ENCODE data around the gene PDE10A.
"Not testable (repeated sequence)": the region's sequence is repeated elsewhere in the genome, so short reads cannot be mapped to it uniquely, and the experiment has no call there.

PDE10A gene

GRCh38 chr6:165568326-165568725 is 94.7 kb downstream of the PDE10A start:
- FAIRE-seq (no peak), DNase-seq (ENCODE audit: extremely low spot score, insufficient read length, low read depth) (no peak)

DNA sequence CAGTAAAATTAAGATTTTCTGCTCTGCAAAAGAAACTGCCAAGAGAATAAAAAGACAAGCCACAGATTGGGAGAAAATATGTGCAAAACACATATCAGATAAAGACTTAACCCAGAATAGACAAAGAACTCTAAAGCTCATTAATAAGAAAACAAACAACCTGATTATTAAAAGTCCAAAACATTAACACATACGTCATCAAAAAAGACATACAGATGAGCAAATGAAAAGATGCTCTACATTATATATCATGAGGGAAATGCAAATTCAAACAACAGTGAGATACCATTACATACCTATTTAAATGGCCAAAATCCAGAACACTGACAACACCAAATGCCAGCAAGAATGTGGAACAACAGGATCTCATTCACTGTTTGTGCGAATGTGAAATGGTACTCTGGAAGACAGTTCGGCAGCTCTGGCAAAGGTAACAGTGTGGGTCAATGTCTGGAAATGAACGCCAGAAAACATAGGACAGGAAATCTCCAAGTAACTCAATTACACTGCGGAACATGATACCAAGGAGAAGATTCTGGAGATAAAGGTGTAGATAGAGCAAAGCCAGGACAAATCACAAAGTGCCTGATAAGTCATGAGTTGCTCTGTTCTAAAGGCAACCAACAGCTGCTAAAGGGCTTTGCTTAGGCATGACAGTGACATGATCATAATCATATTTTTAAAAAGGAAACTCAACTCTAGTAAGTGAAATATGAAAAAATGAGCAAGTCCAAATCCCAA is 96.8 kb downstream of the PDE10A start:
- DNase-seq (ENCODE audit: extremely low spot score, insufficient read length, low read depth) (no peak), FAIRE-seq (no peak)

DNA sequence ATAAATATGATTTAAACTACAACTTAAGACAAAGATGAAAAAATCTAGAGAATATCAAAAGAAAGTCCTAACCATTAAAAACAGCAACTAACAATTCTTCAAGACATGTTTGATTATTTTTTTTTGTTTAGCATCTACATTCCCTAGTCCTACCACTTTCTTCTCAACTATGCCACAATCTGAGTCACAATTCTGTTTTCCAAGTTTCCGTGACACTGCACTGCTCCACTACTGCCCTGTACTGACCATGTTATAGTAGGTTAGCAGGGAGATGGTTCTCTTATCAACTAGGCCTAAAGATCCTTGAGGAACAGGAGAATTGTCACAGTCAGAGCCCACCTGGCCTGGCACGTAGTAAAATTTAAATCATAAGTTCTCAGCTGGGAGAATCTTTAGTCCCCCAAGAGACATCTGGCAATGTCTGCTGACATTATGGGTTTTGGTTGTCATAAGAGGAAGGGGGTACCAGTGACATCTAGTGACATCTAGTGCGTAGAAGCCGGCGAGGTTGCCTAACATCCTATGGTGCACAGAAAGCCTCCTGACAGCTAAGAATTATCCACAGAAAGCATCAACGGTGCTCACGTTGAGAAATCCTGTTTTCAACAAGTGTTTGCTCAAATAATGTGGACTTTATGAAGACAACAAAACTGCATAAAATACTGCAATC is 100.5 kb downstream of the PDE10A start:
- DNase-seq (ENCODE audit: extremely low spot score, insufficient read length, low read depth), result no peak
- FAIRE-seq, result no peak

DNA sequence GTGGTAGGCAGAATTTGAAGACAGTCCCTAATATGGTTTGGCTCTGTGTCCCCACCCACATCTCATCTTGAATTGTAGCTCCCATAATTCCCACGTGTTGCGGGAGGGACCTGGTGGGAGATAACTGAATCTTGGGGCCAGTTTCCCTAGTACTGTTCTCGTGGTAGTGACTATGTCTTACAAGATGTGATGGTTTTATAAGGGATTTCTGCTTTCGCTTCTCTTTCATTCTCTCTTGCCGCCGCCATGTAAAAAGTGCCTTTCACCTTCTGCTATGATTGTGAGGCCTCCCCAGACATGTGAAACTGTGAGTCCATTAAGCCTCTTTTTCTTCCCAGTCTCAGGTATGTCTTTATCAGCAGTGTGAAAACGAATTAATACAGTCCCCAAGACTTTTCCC is 103.4 kb downstream of the PDE10A start:
- DNase-seq (ENCODE audit: extremely low spot score, insufficient read length, low read depth) (no peak), FAIRE-seq (no peak)

GRCh38 chr6:165558097-165558496 is 104.9 kb downstream of the PDE10A start:
- not testable (repeated sequence) for DNase-seq (ENCODE audit: extremely low spot score, insufficient read length, low read depth); FAIRE-seq

GRCh38 chr6:165557674-165558073 is 105.4 kb downstream of the PDE10A start:
- DNase-seq (ENCODE audit: extremely low spot score, insufficient read length, low read depth) (no peak), FAIRE-seq (no peak)

- FAIRE-seq, result no peak
- no peak for DNase-seq (ENCODE audit: extremely low spot score, insufficient read length, low read depth)
Observed at GRCh38 chr6:165556116-165556843, 106.8 kb downstream of the PDE10A start.

- FAIRE-seq; DNase-seq (ENCODE audit: extremely low spot score, insufficient read length, low read depth): not testable (repeated sequence)
Observed at GRCh38 chr6:165554644-165555043, 108.4 kb downstream of the PDE10A start.

DNA sequence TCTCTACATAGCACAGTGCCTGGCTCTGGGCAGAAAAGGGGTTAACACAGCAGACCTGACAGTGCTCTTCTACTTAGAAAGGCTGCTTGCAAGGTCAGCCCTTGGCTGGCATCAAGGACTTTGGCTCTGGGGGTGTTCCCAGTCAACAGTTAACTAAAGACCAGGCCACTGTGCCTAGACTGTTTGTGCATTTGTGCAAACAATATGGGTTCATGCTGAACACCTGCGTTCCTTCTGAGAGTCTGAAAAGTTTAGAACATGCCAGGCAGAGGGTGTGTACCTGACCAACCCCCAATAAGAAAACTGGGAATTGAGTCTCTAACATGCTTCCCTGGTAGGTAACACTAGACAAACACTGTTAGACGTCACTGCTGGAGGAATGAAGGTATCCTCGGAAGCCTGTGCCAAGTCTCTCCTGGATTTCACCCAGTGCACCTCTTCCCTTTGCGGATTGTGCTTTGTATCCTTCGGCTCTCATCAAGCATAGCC is 110.7 kb downstream of the PDE10A start:
- DNase-seq (ENCODE audit: extremely low spot score, insufficient read length, low read depth), result no peak
- FAIRE-seq, result no peak

GRCh38 chr6:165551828-165552227 is 111.2 kb downstream of the PDE10A start:
- FAIRE-seq, result no peak
- no peak for DNase-seq (ENCODE audit: extremely low spot score, insufficient read length, low read depth)

- FAIRE-seq (no peak), DNase-seq (ENCODE audit: extremely low spot score, insufficient read length, low read depth) (no peak)
Observed at GRCh38 chr6:165548450-165548849, 114.6 kb downstream of the PDE10A start.

DNA sequence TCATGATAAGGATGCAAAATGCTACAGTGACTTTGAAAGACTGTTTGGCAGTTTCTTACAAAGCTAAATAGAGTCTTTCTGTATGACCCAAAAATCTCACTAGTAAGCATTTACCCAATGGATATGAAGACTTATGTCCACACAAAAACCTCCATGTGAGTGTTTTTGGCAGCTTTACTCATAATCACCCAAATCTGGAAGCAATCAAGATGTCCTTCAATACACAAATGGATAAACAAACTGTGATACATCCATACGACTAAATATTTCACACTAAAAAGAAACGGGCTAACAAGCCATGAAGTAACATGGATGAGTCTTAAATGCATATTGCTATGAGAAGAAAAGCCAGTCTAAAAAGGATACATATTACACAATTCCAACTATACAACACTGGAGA is 117.2 kb downstream of the PDE10A start:
- no peak for FAIRE-seq

GRCh38 chr6:165543781-165544180 is 119.3 kb downstream of the PDE10A start:
- FAIRE-seq (no peak), DNase-seq (ENCODE audit: extremely low spot score, insufficient read length, low read depth) (no peak)

More for the DNA sequence above, 117.2 kb downstream of the PDE10A start:
- no peak for DNase-seq (ENCODE audit: extremely low spot score, insufficient read length, low read depth)

DNA sequence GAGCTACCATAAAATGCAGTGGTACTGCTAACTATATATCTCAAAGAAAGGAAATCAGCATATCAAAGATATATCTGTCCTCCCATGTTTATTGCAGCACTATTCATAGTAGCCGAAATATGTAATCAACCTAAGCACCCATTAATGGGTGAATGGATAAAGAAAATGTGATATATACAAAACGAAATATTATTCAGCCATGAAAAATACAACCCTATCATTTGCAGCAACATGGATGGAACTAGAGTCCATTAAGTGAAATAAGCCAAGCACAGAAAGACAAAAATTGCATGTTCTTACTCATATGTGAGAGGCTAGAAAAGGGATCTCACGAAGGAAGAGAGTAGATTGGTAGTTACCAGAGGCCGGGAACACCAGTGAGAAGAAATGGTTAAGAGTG is 126.1 kb downstream of the PDE10A start:
- DNase-seq (ENCODE audit: extremely low spot score, insufficient read length, low read depth), result no peak

DNA sequence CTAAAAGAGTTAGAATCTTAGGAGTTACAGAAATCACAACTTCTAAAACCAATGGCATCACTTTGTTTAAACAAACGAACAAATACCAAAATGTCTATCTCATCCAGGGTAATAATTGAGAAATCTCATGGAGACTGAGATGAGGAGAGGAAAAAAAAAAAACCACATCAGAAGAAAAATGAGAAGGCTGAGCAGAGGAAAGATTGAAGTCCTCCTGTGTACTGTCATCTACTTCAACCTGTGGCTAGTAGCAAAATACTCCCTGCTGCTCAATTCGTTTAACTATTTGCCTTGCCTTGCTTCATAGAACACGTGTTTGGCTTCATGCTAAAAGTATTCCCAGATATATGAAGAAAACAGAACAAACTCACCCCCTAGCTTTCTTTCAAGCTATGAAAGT is 143.7 kb downstream of the PDE10A start:
- FAIRE-seq, result no peak
- no peak for DNase-seq (ENCODE audit: extremely low spot score, insufficient read length, low read depth)

More for the DNA sequence above, 126.1 kb downstream of the PDE10A start:
- FAIRE-seq, result no peak

- DNase-seq (ENCODE audit: extremely low spot score, insufficient read length, low read depth), result no peak
Observed at GRCh38 chr6:165515963-165516624, 146.9 kb downstream of the PDE10A start.

DNA sequence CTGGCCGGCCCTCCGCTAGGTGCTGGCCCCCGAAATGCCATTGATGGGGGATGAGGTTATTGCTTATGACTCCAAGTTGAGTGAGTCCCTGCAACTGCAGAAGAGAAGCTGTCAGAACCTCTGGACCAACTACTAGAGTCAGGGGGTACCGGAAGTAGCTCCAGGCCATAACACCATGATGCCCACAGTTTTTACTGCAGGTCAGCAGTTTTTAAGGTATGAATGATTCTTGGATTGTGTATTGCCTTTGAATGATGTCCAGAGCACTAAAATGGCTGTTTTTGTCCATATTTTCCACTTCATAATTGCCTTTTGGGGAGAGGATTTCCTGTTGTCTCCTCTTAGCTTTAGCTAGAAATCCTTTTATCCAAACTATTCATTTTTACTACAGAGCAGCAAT is 148.4 kb downstream of the PDE10A start:
- DNase-seq (ENCODE audit: extremely low spot score, insufficient read length, low read depth), result no peak
- no peak for FAIRE-seq

More at GRCh38 chr6:165515963-165516624, 146.9 kb downstream of the PDE10A start:
- FAIRE-seq, result no peak

GRCh38 chr6:165511807-165512206 is 151.2 kb downstream of the PDE10A start:
- FAIRE-seq (no peak), DNase-seq (ENCODE audit: extremely low spot score, insufficient read length, low read depth) (no peak)

- DNase-seq (ENCODE audit: extremely low spot score, insufficient read length, low read depth), result no peak
- FAIRE-seq, result no peak
Observed at GRCh38 chr6:165508321-165508869, 154.6 kb downstream of the PDE10A start.

DNA sequence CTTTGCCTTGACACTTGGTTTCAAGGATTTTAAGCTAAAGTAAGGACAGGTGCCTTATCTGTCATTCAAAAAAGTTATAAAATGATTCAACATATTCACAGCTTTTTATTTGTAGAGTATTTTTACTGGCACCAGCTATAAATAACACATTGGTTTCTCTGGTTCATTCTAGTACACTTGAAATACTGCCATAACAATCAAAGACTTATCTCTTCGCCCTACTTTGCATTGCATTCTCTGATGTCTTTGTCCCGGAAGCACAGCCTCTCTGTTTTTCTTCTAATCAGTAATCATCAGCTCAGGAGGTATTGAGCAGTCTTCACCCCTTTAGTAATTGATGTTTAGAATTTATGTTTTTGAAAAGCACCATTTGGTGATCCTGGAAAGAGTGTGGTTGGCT is 156.4 kb downstream of the PDE10A start:
- FAIRE-seq (no peak), DNase-seq (ENCODE audit: extremely low spot score, insufficient read length, low read depth) (no peak)
